ENCODE results near the gene LIF. TPM values are rescaled to one million over a fixed set of nuclear protein-coding genes. Genes with fewer than 3 reads are reported as not detected.

The LIF gene
- polyA plus RNA-seq, 1 of the 3 experiments (the other 2 are of a cell fraction), result 24.6 TPM

DNA sequence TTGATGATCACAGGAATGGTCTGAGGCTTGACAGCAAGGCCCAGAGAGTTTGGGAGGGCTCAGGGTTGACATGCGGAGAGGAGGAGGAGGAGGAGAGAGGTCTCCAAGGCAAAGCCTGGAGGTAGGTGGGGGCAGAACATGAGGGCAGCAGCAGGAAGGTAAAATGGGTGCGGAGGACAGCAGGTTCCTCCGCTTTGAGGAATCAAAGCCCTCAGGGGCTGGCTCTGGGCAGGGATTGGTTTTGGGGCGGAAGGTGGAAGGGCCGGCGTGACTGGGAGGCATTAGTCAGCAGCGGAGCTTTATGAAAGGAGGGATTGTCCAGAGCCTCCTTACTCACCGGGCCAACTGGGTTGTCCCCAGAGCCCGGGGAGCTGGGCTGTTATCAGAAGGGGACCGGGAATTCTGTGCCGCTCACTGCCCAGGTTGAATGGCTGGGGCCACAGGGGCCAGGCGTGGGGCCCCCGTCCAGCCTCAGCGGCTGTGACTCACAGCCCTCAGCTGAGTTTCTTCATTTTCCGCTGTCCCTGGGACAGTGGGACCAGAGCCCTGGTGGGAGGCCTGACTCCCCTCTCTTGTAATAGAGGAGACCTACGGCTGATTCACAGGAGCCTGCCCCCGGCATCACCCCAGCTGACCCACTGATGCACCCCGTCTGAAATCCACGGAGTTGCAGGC lies 36.2 kb downstream of the LIF start (continued):
- TF ChIP-seq, protein P1, sequence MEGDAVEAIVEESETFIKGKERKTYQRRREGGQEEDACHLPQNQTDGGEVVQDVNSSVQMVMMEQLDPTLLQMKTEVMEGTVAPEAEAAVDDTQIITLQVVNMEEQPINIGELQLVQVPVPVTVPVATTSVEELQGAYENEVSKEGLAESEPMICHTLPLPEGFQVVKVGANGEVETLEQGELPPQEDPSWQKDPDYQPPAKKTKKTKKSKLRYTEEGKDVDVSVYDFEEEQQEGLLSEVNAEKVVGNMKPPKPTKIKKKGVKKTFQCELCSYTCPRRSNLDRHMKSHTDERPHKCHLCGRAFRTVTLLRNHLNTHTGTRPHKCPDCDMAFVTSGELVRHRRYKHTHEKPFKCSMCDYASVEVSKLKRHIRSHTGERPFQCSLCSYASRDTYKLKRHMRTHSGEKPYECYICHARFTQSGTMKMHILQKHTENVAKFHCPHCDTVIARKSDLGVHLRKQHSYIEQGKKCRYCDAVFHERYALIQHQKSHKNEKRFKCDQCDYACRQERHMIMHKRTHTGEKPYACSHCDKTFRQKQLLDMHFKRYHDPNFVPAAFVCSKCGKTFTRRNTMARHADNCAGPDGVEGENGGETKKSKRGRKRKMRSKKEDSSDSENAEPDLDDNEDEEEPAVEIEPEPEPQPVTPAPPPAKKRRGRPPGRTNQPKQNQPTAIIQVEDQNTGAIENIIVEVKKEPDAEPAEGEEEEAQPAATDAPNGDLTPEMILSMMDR (IDR thresholded peaks at IDR 0.05), result no peak
- TF ChIP-seq RFX5 (IDR thresholded peaks at IDR 0.05; ENCODE audit: low read length), result no peak
- peak; percentile 59 for TF ChIP-seq JUND (IDR thresholded peaks at IDR 0.05)
- TF ChIP-seq FOXJ3 (CRISPR knock-in tag; IDR thresholded peaks at IDR 0.05), result no peak
- no peak for TF ChIP-seq FOXM1 (IDR thresholded peaks at IDR 0.05; ENCODE audit: low read depth)
- TF ChIP-seq YY1 (IDR thresholded peaks at IDR 0.05; ENCODE audit: low read depth), result no peak
- no peak for TF ChIP-seq ELF1 (IDR thresholded peaks at IDR 0.05)
- no peak for TF ChIP-seq TEAD4 (IDR thresholded peaks at IDR 0.05; ENCODE audit: borderline replicate concordance, insufficient read depth)
- peak; percentile 41 for TF ChIP-seq TCF12 (IDR thresholded peaks at IDR 0.05)
- TF ChIP-seq, protein P2, sequence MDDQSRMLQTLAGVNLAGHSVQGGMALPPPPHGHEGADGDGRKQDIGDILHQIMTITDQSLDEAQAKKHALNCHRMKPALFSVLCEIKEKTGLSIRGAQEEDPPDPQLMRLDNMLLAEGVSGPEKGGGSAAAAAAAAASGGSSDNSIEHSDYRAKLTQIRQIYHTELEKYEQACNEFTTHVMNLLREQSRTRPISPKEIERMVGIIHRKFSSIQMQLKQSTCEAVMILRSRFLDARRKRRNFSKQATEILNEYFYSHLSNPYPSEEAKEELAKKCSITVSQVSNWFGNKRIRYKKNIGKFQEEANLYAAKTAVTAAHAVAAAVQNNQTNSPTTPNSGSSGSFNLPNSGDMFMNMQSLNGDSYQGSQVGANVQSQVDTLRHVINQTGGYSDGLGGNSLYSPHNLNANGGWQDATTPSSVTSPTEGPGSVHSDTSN (IDR thresholded peaks at IDR 0.05), result peak; percentile 36
- TF ChIP-seq GABPA (IDR thresholded peaks at IDR 0.05; ENCODE audit: low read depth), result no peak
- no peak for TF ChIP-seq NFIC (IDR thresholded peaks at IDR 0.05; ENCODE audit: borderline replicate concordance)
- no peak for TF ChIP-seq CHD2 (IDR thresholded peaks at IDR 0.05; ENCODE audit: low read length, partially characterized antibody)
- TF ChIP-seq MEF2A (IDR thresholded peaks at IDR 0.05; ENCODE audit: borderline replicate concordance, low read depth), result no peak
- TF ChIP-seq, protein P3, sequence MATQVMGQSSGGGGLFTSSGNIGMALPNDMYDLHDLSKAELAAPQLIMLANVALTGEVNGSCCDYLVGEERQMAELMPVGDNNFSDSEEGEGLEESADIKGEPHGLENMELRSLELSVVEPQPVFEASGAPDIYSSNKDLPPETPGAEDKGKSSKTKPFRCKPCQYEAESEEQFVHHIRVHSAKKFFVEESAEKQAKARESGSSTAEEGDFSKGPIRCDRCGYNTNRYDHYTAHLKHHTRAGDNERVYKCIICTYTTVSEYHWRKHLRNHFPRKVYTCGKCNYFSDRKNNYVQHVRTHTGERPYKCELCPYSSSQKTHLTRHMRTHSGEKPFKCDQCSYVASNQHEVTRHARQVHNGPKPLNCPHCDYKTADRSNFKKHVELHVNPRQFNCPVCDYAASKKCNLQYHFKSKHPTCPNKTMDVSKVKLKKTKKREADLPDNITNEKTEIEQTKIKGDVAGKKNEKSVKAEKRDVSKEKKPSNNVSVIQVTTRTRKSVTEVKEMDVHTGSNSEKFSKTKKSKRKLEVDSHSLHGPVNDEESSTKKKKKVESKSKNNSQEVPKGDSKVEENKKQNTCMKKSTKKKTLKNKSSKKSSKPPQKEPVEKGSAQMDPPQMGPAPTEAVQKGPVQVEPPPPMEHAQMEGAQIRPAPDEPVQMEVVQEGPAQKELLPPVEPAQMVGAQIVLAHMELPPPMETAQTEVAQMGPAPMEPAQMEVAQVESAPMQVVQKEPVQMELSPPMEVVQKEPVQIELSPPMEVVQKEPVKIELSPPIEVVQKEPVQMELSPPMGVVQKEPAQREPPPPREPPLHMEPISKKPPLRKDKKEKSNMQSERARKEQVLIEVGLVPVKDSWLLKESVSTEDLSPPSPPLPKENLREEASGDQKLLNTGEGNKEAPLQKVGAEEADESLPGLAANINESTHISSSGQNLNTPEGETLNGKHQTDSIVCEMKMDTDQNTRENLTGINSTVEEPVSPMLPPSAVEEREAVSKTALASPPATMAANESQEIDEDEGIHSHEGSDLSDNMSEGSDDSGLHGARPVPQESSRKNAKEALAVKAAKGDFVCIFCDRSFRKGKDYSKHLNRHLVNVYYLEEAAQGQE (IDR thresholded peaks at IDR 0.05; ENCODE audit: low read depth, low read length), result no peak
- no peak for TF ChIP-seq SMC3 (IDR thresholded peaks at IDR 0.05; ENCODE audit: low read depth, low read length)
- TF ChIP-seq, protein P4, sequence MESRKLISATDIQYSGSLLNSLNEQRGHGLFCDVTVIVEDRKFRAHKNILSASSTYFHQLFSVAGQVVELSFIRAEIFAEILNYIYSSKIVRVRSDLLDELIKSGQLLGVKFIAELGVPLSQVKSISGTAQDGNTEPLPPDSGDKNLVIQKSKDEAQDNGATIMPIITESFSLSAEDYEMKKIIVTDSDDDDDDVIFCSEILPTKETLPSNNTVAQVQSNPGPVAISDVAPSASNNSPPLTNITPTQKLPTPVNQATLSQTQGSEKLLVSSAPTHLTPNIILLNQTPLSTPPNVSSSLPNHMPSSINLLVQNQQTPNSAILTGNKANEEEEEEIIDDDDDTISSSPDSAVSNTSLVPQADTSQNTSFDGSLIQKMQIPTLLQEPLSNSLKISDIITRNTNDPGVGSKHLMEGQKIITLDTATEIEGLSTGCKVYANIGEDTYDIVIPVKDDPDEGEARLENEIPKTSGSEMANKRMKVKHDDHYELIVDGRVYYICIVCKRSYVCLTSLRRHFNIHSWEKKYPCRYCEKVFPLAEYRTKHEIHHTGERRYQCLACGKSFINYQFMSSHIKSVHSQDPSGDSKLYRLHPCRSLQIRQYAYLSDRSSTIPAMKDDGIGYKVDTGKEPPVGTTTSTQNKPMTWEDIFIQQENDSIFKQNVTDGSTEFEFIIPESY (IDR thresholded peaks at IDR 0.05; ENCODE audit: borderline replicate concordance, low read depth), result no peak

Measured in SK-N-SH (cell line).